ENCODE results near the gene U2AF1. TPM values are rescaled to one million over a fixed set of nuclear protein-coding genes. Genes with fewer than 3 reads are reported as not detected.
"Not testable (repeated sequence)": the region's sequence is repeated elsewhere in the genome, so short reads cannot be mapped to it uniquely, and the experiment has no call there.

The U2AF1 gene
- total RNA-seq, 1 experiment from 2014 or later, result 51.9 TPM

DNA sequence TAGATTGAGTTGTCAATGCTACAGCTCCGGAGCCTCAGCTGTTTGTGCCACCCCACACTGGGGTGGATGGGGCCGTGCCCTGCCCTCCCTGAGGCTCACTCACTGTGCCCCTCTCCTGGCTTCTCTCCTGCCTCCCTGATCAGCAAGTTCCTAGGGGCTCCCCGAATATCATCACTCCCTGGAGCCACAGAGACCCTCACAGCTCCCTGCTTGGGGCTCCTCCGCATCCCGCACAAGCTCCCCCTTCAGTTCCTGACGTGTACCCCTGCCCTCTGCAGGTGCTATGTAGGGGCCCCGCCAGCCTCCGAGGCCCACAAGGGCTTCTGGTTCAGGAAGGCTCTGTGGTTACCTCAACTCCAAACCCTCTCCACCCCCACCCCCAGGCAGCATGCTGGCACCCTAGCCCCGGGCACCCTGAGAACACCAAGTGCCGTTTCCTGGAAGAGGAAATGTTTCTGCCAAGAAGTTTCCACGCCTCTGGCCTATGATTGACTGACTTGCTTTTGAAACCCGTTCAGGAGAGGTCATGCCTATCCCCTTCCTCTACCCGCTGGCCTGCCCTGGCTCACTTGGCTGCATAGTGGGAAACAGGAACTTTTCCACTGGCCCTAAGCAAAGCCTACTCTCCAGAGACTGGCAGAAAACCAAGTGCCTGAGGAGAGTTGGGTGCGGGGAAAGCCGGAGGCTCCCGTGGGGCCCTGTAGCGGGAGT is 62.0 kb downstream of the U2AF1 start:
- not testable (repeated sequence) for H3K27me3 Mint-ChIP-seq (ENCODE audit: low read depth); H3K9me3 ChIP-seq (ENCODE audit: control insufficient read depth, low read depth, low read length); H2BK15ac ChIP-seq (ENCODE audit: low read depth, low read length); H3K27me3 ChIP-seq (ENCODE audit: insufficient read depth, low read length); H3K23ac ChIP-seq (ENCODE audit: insufficient read length, low read depth, low read length); H3K9ac ChIP-seq (ENCODE audit: extremely low read depth, insufficient read length, low read length); H3K23me2 ChIP-seq (ENCODE audit: insufficient read length, low read depth, low read length, poor library complexity, severe bottlenecking); H2BK12ac ChIP-seq (ENCODE audit: insufficient read length, low read depth, low read length); H2AK5ac ChIP-seq (ENCODE audit: insufficient read length, low read length); DNase-seq; H2BK20ac ChIP-seq (ENCODE audit: low read depth, low read length, poor library complexity, severe bottlenecking); H3K27ac ChIP-seq (ENCODE audit: insufficient read length, low read depth, low read length); H4K5ac ChIP-seq (ENCODE audit: insufficient read length, low read depth, low read length); H3K4me2 ChIP-seq (ENCODE audit: insufficient read depth, insufficient read length, low read length); H2BK120ac ChIP-seq (ENCODE audit: low read depth, low read length, poor library complexity, severe bottlenecking); H4K8ac ChIP-seq (replicated peaks; ENCODE audit: insufficient read length, low read depth, low read length); H3K18ac ChIP-seq (ENCODE audit: insufficient read length, low read depth, low read length); H3K56ac ChIP-seq (ENCODE audit: insufficient read length, low read depth, low read length); H3K14ac ChIP-seq (ENCODE audit: insufficient read depth, low read length); H3T11ph ChIP-seq (ENCODE audit: low read length); H3K4ac ChIP-seq (ENCODE audit: low read depth, low read length); H3K79me1 ChIP-seq (ENCODE audit: insufficient read depth, low read depth, low read length, poor library complexity, severe bottlenecking); H3K4me1 ChIP-seq (ENCODE audit: insufficient read depth, low read length); H3K4me1 Mint-ChIP-seq; H3K36me3 Mint-ChIP-seq (ENCODE audit: insufficient read depth in 1 of 3, low read depth in 3 of 3); H3K9me3 Mint-ChIP-seq; H2AFZ ChIP-seq (ENCODE audit: low read length); H3K4me3 Mint-ChIP-seq; H2BK5ac ChIP-seq (ENCODE audit: insufficient read length, low read length); H3K79me2 ChIP-seq (ENCODE audit: insufficient read depth, low read length); H4K91ac ChIP-seq (ENCODE audit: insufficient read length, low read depth, low read length); H4K20me1 ChIP-seq (ENCODE audit: control insufficient read depth, insufficient read depth, insufficient read length)
- peak overlapping the region in 1 of 3 experiments; percentile 68; a peak in 1 of 7 replicates for H3K27ac Mint-ChIP-seq
- no CpG with 5 or more reads among the region's 17 CpGs for WGBS (ENCODE audit: extremely low coverage, insufficient read length, low lambda C conversion rate)

DNA sequence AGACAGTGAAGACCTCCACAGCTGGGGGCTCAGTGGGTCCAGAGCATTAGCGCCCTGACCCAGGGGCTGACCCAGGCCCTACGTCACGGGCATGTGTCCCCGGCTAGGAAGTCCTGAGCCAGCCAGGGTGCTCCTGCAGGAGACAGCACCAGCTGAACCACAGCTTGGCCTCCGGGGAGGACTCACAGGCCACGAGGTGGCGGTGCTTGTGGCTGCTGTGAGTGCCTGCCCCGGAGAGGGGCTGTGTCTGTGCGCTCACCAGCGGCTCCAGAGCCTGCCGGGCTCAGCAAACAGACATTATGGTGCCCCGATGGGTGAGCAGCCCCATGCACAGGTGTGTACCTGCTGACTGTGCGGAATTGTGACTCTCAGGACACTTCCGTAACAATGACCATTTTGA is 62.8 kb downstream of the U2AF1 start:
- DNase-seq; H3K4me1 ChIP-seq (ENCODE audit: insufficient read depth, low read length); H3K27me3 ChIP-seq (ENCODE audit: insufficient read depth, low read length); H3K23ac ChIP-seq (ENCODE audit: insufficient read length, low read depth, low read length); H3K4ac ChIP-seq (ENCODE audit: low read depth, low read length); H4K8ac ChIP-seq (replicated peaks; ENCODE audit: insufficient read length, low read depth, low read length); H2BK120ac ChIP-seq (ENCODE audit: low read depth, low read length, poor library complexity, severe bottlenecking); H3K27ac Mint-ChIP-seq; H3K9me3 ChIP-seq (ENCODE audit: control insufficient read depth, low read depth, low read length); H2BK12ac ChIP-seq (ENCODE audit: insufficient read length, low read depth, low read length); H3K4me1 Mint-ChIP-seq; H3K56ac ChIP-seq (ENCODE audit: insufficient read length, low read depth, low read length); H3K27ac ChIP-seq (ENCODE audit: insufficient read length, low read depth, low read length); H3K9me3 Mint-ChIP-seq; H3T11ph ChIP-seq (ENCODE audit: low read length); H2BK5ac ChIP-seq (ENCODE audit: insufficient read length, low read length); H3K27me3 Mint-ChIP-seq (ENCODE audit: low read depth); H4K91ac ChIP-seq (ENCODE audit: insufficient read length, low read depth, low read length); H3K36me3 Mint-ChIP-seq (ENCODE audit: insufficient read depth in 1 of 3, low read depth in 3 of 3); H3K18ac ChIP-seq (ENCODE audit: insufficient read length, low read depth, low read length); H2AK5ac ChIP-seq (ENCODE audit: insufficient read length, low read length); H3K14ac ChIP-seq (ENCODE audit: insufficient read depth, low read length); H3K4me2 ChIP-seq (ENCODE audit: insufficient read depth, insufficient read length, low read length); H3K4me3 Mint-ChIP-seq; H3K79me1 ChIP-seq (ENCODE audit: insufficient read depth, low read depth, low read length, poor library complexity, severe bottlenecking); H4K5ac ChIP-seq (ENCODE audit: insufficient read length, low read depth, low read length); H3K79me2 ChIP-seq (ENCODE audit: insufficient read depth, low read length); H2BK20ac ChIP-seq (ENCODE audit: low read depth, low read length, poor library complexity, severe bottlenecking); H2AFZ ChIP-seq (ENCODE audit: low read length); H2BK15ac ChIP-seq (ENCODE audit: low read depth, low read length); H3K23me2 ChIP-seq (ENCODE audit: insufficient read length, low read depth, low read length, poor library complexity, severe bottlenecking); H3K9ac ChIP-seq (ENCODE audit: extremely low read depth, insufficient read length, low read length); H4K20me1 ChIP-seq (ENCODE audit: control insufficient read depth, insufficient read depth, insufficient read length): not testable (repeated sequence)
- no CpG with 5 or more reads among the region's 14 CpGs for WGBS (ENCODE audit: extremely low coverage, insufficient read length, low lambda C conversion rate)
